GM12878 (cell line): Measurements from ENCODE around the gene MAGI1.

Experiments used
- EP300 ChIP-seq, 2 experiments: fragments of 150-350 bp in 1 of 2; IDR thresholded peaks; 2 replicates each; pipeline ENCODE4 v1.6.1; 2011 to 2012; ENCODE audit warnings: low read depth in 2 of 2, low read length in 2 of 2, borderline replicate concordance in 1 of 2, improper control_type of control experiment in 1 of 2, inconsistent platforms in 1 of 2; ENCODE audit not compliant: control insufficient read depth in 1 of 2
- TF ChIP-seq, protein P1 (sequence below), 3 experiments: IDR thresholded peaks in 2 of 3; conservative IDR thresholded peaks in 1 of 3; 2 replicates each; pipeline ENCODE4 v1.5.1; 2011; ENCODE audit warnings: low read depth in 3 of 3, low read length in 3 of 3, mild to moderate bottlenecking in 3 of 3, control low read depth in 2 of 3, moderate library complexity in 2 of 3, inconsistent platforms in 1 of 3, mixed read lengths in 1 of 3; ENCODE audit not compliant: control insufficient read depth in 2 of 3, insufficient read depth in 1 of 3; ENCODE audit errors: extremely low read depth in 1 of 3

DNA sequence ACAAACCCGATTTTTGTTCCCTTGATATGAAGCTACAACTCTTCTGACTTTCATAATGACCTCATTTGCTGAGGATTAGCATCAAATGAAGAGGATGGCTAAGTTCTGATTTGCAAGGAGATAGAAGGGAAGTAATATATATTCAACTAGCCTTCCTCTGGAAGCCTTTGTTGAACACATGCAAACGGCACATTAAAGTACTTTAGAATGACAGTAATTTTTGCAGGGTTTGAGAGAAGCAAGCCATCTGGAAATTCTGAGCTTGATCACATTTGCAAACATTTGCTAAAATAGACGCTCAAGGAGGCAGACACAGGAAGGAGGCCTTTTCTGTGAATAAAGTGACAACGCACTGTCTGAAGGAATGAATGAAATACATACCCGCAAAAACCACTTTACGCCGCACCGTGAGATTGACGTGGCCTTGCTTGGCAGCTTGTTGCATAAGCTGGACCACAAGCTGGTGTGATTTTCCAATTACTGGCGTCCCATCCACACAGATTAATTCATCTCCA lies 657.2 kb downstream of the MAGI1 start:
- TF ChIP-seq, protein P1, sequence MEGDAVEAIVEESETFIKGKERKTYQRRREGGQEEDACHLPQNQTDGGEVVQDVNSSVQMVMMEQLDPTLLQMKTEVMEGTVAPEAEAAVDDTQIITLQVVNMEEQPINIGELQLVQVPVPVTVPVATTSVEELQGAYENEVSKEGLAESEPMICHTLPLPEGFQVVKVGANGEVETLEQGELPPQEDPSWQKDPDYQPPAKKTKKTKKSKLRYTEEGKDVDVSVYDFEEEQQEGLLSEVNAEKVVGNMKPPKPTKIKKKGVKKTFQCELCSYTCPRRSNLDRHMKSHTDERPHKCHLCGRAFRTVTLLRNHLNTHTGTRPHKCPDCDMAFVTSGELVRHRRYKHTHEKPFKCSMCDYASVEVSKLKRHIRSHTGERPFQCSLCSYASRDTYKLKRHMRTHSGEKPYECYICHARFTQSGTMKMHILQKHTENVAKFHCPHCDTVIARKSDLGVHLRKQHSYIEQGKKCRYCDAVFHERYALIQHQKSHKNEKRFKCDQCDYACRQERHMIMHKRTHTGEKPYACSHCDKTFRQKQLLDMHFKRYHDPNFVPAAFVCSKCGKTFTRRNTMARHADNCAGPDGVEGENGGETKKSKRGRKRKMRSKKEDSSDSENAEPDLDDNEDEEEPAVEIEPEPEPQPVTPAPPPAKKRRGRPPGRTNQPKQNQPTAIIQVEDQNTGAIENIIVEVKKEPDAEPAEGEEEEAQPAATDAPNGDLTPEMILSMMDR (IDR thresholded peaks at IDR 0.05 in 2 of 3, conservative IDR thresholded peaks at IDR 0.05 in 1 of 3; ENCODE audit: control insufficient read depth in 2 of 3, extremely low read depth in 1 of 3, insufficient read depth in 1 of 3, low read depth in 3 of 3, low read length in 3 of 3), result no peak
- no peak for TF ChIP-seq EP300 (IDR thresholded peaks at IDR 0.05; ENCODE audit: borderline replicate concordance in 1 of 2, control insufficient read depth in 1 of 2, low read depth in 2 of 2, low read length in 2 of 2)
